HEK293 (cell line): ENCODE results near the gene SFPQ.
A peak's percentile ranks its signal among the peaks of the same experiment; 100 is the strongest.

Experiments used
- IKZF3 ChIP-seq: fragments of 450-650 bp; IDR thresholded peaks from 2 replicates; pipeline ENCODE4 v1.5.0; 2018; ENCODE audit warnings: missing biosample characterization, mild to moderate bottlenecking, missing genetic modification characterization, moderate library complexity
- INSM2 ChIP-seq: fragments of 450-650 bp; formaldehyde crosslinking; IDR thresholded peaks from 2 replicates; pipeline ENCODE4 v1.5.1; 2016; ENCODE audit warnings: missing biosample characterization, missing genetic modification characterization
- KLF7 ChIP-seq: fragments of 450-650 bp; formaldehyde crosslinking; IDR thresholded peaks from 2 replicates; pipeline ENCODE4 v1.5.1; 2016; ENCODE audit warnings: missing biosample characterization, missing genetic modification characterization, borderline replicate concordance
- OVOL3 ChIP-seq: fragments of 450-650 bp; formaldehyde crosslinking; IDR thresholded peaks from 2 replicates; pipeline ENCODE4 v1.5.1; 2016; ENCODE audit warnings: missing biosample characterization, missing genetic modification characterization
- PRDM1 ChIP-seq: fragments of 450-650 bp; formaldehyde crosslinking; IDR thresholded peaks from 2 replicates; pipeline ENCODE4; 2016; ENCODE audit warnings: missing biosample characterization, missing genetic modification characterization
- YY1 ChIP-seq: fragments of 450-650 bp; formaldehyde crosslinking; IDR thresholded peaks from 2 replicates; pipeline ENCODE4 v1.5.1; 2018; ENCODE audit warnings: missing biosample characterization, missing genetic modification characterization
- ZIC2 ChIP-seq: fragments of 450-650 bp; formaldehyde crosslinking; IDR thresholded peaks from 2 replicates; pipeline ENCODE4 v1.5.1; 2016; ENCODE audit warnings: missing biosample characterization, missing genetic modification characterization
- ZNF175 ChIP-seq: fragments of 450-650 bp; formaldehyde crosslinking; IDR thresholded peaks from 2 replicates; pipeline ENCODE4 v1.5.1; 2016; ENCODE audit warnings: missing biosample characterization, missing genetic modification characterization
- ZNF274 ChIP-seq, 2 experiments: fragments of 200-500 bp in 1 of 2; fragments of 450-650 bp in 1 of 2; sonication (Bioruptor generic) in 1 of 2; formaldehyde crosslinking in 1 of 2; IDR thresholded peaks; 2 replicates each; pipeline versions ENCODE4 v1.5.1 to v1.6.1; 2014 to 2016; ENCODE audit warnings: borderline replicate concordance in 1 of 2, inconsistent platforms in 1 of 2, low read length in 1 of 2, missing biosample characterization in 1 of 2, missing genetic modification characterization in 1 of 2
- ZNF280D ChIP-seq: fragments of 450-650 bp; formaldehyde crosslinking; IDR thresholded peaks from 2 replicates; pipeline ENCODE4 v1.5.1; 2016; ENCODE audit warnings: missing biosample characterization, missing genetic modification characterization
- ZNF292 ChIP-seq: fragments of 450-650 bp; formaldehyde crosslinking; IDR thresholded peaks from 2 replicates; pipeline ENCODE4 v1.5.1; 2016; ENCODE audit warnings: low read depth, missing biosample characterization, missing genetic modification characterization, borderline replicate concordance
- ZNF324 ChIP-seq: fragments of 450-650 bp; formaldehyde crosslinking; IDR thresholded peaks from 2 replicates; pipeline ENCODE4 v1.5.1; 2016; ENCODE audit warnings: missing biosample characterization, missing genetic modification characterization
- ZNF362 ChIP-seq: fragments of 450-650 bp; formaldehyde crosslinking; IDR thresholded peaks from 2 replicates; pipeline ENCODE4 v1.5.1; 2016; ENCODE audit warnings: missing biosample characterization, missing genetic modification characterization
- ZNF423 ChIP-seq: fragments of 450-650 bp; formaldehyde crosslinking; IDR thresholded peaks from 2 replicates; pipeline ENCODE4 v1.5.1; 2016; ENCODE audit warnings: missing biosample characterization, missing genetic modification characterization
- ZNF473 ChIP-seq: fragments of 450-650 bp; formaldehyde crosslinking; IDR thresholded peaks from 2 replicates; pipeline ENCODE4 v1.5.1; 2017; ENCODE audit warnings: missing biosample characterization, missing genetic modification characterization
- ZNF501 ChIP-seq: fragments of 450-650 bp; formaldehyde crosslinking; IDR thresholded peaks from 2 replicates; pipeline ENCODE4 v1.5.1; 2016; ENCODE audit warnings: missing biosample characterization, missing genetic modification characterization
- ZNF521 ChIP-seq: fragments of 450-650 bp; formaldehyde crosslinking; IDR thresholded peaks from 2 replicates; pipeline ENCODE4 v1.5.1; 2017; ENCODE audit warnings: missing biosample characterization, mild to moderate bottlenecking, missing genetic modification characterization
- ZNF529 ChIP-seq: fragments of 450-650 bp; formaldehyde crosslinking; IDR thresholded peaks from 2 replicates; pipeline ENCODE4 v1.5.1; 2017; ENCODE audit warnings: missing genetic modification characterization, missing biosample characterization; ENCODE audit not compliant: insufficient replicate concordance
- ZNF530 ChIP-seq: fragments of 450-650 bp; formaldehyde crosslinking; IDR thresholded peaks from 2 replicates; pipeline ENCODE4 v1.5.1; 2016; ENCODE audit warnings: low read depth, missing biosample characterization, missing genetic modification characterization
- ZNF660 ChIP-seq: fragments of 450-650 bp; IDR thresholded peaks from 2 replicates; pipeline ENCODE4 v1.5.1; 2018; ENCODE audit warnings: missing biosample characterization, mild to moderate bottlenecking, missing genetic modification characterization
- ZNF701 ChIP-seq: fragments of 450-650 bp; formaldehyde crosslinking; IDR thresholded peaks from 2 replicates; pipeline ENCODE4 v1.5.1; 2016; ENCODE audit warnings: missing biosample characterization, missing genetic modification characterization
- TF ChIP-seq, protein P1 (sequence below): fragments of 450-650 bp; formaldehyde crosslinking; IDR thresholded peaks from 2 replicates; pipeline ENCODE4 v1.5.1; 2017; ENCODE audit warnings: missing biosample characterization, missing genetic modification characterization
- TF ChIP-seq, protein P2 (sequence below): fragments of 450-650 bp; formaldehyde crosslinking; IDR thresholded peaks from 2 replicates; pipeline ENCODE4 v1.5.1; 2016; ENCODE audit warnings: missing biosample characterization, missing genetic modification characterization
- TF ChIP-seq, protein P3 (sequence below): fragments of 450-650 bp; formaldehyde crosslinking; IDR thresholded peaks from 2 replicates; pipeline ENCODE4 v1.5.1; 2016; ENCODE audit warnings: missing biosample characterization, missing genetic modification characterization

Gene SFPQ

DNA sequence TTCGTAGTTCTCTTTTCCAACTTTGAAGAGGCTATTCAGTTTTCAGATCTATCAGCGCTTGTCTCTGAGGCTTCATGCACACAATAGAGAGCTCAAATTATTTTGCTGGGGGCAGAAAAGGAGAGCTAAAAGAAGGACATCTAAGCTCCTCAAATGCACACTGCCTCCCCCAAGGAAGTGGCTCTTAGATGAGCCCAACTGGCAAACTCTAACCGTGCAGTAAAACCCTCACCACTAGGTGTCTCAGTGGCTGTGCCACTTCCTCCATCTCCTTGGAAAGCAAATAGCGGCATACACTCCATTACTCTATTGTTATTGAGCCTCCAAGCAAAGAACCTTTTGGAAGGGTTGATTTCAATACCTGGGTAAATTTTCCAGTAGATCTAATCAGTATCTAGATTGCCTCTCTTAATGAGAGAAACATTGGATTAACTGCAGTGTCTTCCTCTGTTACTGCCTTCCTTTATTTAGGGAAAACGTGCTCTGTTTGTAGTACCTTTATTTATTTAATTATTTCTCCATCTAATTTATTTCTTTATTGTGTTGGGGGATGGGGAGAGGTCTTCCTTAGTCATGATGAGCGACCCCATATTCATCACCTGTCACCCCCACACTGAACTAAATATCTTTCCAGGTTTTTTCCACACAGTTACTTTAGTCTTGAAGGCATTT lies 9.2 kb upstream of the SFPQ start (continued):
- no peak for TF ChIP-seq INSM2 (tag by site-specific recombination)
- no peak for TF ChIP-seq ZNF501 (tag by site-specific recombination)
- TF ChIP-seq OVOL3 (tag by site-specific recombination) = no peak
- 0 out of 2 replicates have a peak, but pooled peaks have one; percentile 24 for TF ChIP-seq ZNF324 (tag by site-specific recombination)
- TF ChIP-seq, protein P1, sequence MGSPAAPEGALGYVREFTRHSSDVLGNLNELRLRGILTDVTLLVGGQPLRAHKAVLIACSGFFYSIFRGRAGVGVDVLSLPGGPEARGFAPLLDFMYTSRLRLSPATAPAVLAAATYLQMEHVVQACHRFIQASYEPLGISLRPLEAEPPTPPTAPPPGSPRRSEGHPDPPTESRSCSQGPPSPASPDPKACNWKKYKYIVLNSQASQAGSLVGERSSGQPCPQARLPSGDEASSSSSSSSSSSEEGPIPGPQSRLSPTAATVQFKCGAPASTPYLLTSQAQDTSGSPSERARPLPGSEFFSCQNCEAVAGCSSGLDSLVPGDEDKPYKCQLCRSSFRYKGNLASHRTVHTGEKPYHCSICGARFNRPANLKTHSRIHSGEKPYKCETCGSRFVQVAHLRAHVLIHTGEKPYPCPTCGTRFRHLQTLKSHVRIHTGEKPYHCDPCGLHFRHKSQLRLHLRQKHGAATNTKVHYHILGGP (tag by site-specific recombination) = no peak; the same call in 1 of the 2 replicates
- TF ChIP-seq, protein P2, sequence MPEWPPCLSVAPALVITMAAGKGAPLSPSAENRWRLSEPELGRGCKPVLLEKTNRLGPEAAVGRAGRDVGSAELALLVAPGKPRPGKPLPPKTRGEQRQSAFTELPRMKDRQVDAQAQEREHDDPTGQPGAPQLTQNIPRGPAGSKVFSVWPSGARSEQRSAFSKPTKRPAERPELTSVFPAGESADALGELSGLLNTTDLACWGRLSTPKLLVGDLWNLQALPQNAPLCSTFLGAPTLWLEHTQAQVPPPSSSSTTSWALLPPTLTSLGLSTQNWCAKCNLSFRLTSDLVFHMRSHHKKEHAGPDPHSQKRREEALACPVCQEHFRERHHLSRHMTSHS (tag by site-specific recombination) = no peak
- TF ChIP-seq ZIC2 = no peak
- TF ChIP-seq ZNF274 (IDR thresholded peaks at IDR 0.05; ENCODE audit: low read length) = no peak
- no peak for TF ChIP-seq ZNF274 (tag by site-specific recombination; IDR thresholded peaks at IDR 0.05; ENCODE audit: borderline replicate concordance)
- no peak for TF ChIP-seq ZNF530 (tag by site-specific recombination)
- TF ChIP-seq ZNF362 (tag by site-specific recombination) = no peak
- TF ChIP-seq ZNF292 (tag by site-specific recombination) = no peak
- TF ChIP-seq PRDM1 (tag by site-specific recombination) = no peak
- no peak for TF ChIP-seq ZNF423 (tag by site-specific recombination)
- TF ChIP-seq, protein P3, sequence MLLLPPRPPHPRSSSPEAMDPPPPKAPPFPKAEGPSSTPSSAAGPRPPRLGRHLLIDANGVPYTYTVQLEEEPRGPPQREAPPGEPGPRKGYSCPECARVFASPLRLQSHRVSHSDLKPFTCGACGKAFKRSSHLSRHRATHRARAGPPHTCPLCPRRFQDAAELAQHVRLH = no peak
- no peak for TF ChIP-seq ZNF175 (tag by site-specific recombination)
- TF ChIP-seq ZNF529 = no peak
- no peak for TF ChIP-seq ZNF701 (tag by site-specific recombination)
- no peak for TF ChIP-seq ZNF280D (tag by site-specific recombination)
- TF ChIP-seq KLF7 (tag by site-specific recombination) = no peak; the same call in 1 of the 2 replicates
- TF ChIP-seq ZNF660 (tag by site-specific recombination) = peak; percentile 89
- TF ChIP-seq ZNF521 (tag by site-specific recombination) = no peak
- peak; percentile 22; the same call in 1 of the 2 replicates for TF ChIP-seq YY1 (tag by site-specific recombination)
- peak; percentile 83 for TF ChIP-seq IKZF3 (tag by site-specific recombination)
- TF ChIP-seq ZNF473 (tag by site-specific recombination) = no peak
